Measurements from ENCODE around the gene LGALS7. TPM values are rescaled to one million over a fixed set of nuclear protein-coding genes. Genes with fewer than 3 reads are reported as not detected.

LGALS7 gene
- total RNA-seq, 1 experiment from 2014 or later: 1.9 TPM

GRCh38 chr19:38743394-38744297, 29.7 kb downstream of the LGALS7 start:
- H3K4me3 ChIP-seq (ENCODE audit: insufficient read depth, low read depth, low read length): no peak overlapping the region
- no peaks in the 10 kb centered on the region for H3K36me3 ChIP-seq (replicated peaks; ENCODE audit: control insufficient read depth, insufficient read depth, low read length)
- DNase-seq: peak; percentile 54
- no peaks in the 10 kb centered on the region for H3K27me3 ChIP-seq (ENCODE audit: control insufficient read depth, insufficient read depth, low read length)

GRCh38 chr19:38742906-38743305, 30.4 kb downstream of the LGALS7 start:
- Histone ChIP-seq H3K4me3 (ENCODE audit: insufficient read depth, low read depth, low read length) (no peak overlapping the region), H3K36me3 (replicated peaks; ENCODE audit: control insufficient read depth, insufficient read depth, low read length) (no peaks in the 10 kb centered on the region), H3K27me3 (ENCODE audit: control insufficient read depth, insufficient read depth, low read length) (no peaks in the 10 kb centered on the region)
- DNase-seq: peak; percentile 33

- Histone ChIP-seq H3K27me3 (ENCODE audit: control insufficient read depth, insufficient read depth, low read length) (peaks cover 4% of the 10 kb centered on the region), H3K4me3 (ENCODE audit: insufficient read depth, low read depth, low read length) (no peak overlapping the region), H3K36me3 (replicated peaks; ENCODE audit: control insufficient read depth, insufficient read depth, low read length) (no peaks in the 10 kb centered on the region)
- peak; percentile 22 for DNase-seq
Observed at GRCh38 chr19:38742296-38742695, 31.0 kb downstream of the LGALS7 start.

GRCh38 chr19:38741670-38742069, 31.6 kb downstream of the LGALS7 start:
- peak; percentile 25 for DNase-seq
- Histone ChIP-seq H3K36me3 (replicated peaks; ENCODE audit: control insufficient read depth, insufficient read depth, low read length) (no peaks in the 10 kb centered on the region), H3K4me3 (ENCODE audit: insufficient read depth, low read depth, low read length) (no peak overlapping the region), H3K27me3 (ENCODE audit: control insufficient read depth, insufficient read depth, low read length) (peaks cover 7% of the 10 kb centered on the region)

- no peak for DNase-seq
- Histone ChIP-seq H3K27me3 (ENCODE audit: control insufficient read depth, insufficient read depth, low read length) (peaks cover 9% of the 10 kb centered on the region), H3K4me3 (ENCODE audit: insufficient read depth, low read depth, low read length) (no peak overlapping the region), H3K36me3 (replicated peaks; ENCODE audit: control insufficient read depth, insufficient read depth, low read length) (no peaks in the 10 kb centered on the region)
Observed at GRCh38 chr19:38740932-38741331, 32.4 kb downstream of the LGALS7 start.

GRCh38 chr19:38740257-38740592, 33.1 kb downstream of the LGALS7 start:
- H3K36me3 ChIP-seq (replicated peaks; ENCODE audit: control insufficient read depth, insufficient read depth, low read length): no peaks in the 10 kb centered on the region
- DNase-seq: no peak
- no peak overlapping the region for H3K4me3 ChIP-seq (ENCODE audit: insufficient read depth, low read depth, low read length)
- peaks cover 9% of the 10 kb centered on the region for H3K27me3 ChIP-seq (ENCODE audit: control insufficient read depth, insufficient read depth, low read length)

- DNase-seq: peak; percentile 26
- Histone ChIP-seq H3K4me3 (ENCODE audit: insufficient read depth, low read depth, low read length) (no peak overlapping the region), H3K27me3 (ENCODE audit: control insufficient read depth, insufficient read depth, low read length) (peaks cover 9% of the 10 kb centered on the region), H3K36me3 (replicated peaks; ENCODE audit: control insufficient read depth, insufficient read depth, low read length) (no peaks in the 10 kb centered on the region)
Observed at GRCh38 chr19:38739440-38740256, 33.7 kb downstream of the LGALS7 start.

GRCh38 chr19:38737921-38738737, 35.2 kb downstream of the LGALS7 start:
- Histone ChIP-seq H3K36me3 (replicated peaks; ENCODE audit: control insufficient read depth, insufficient read depth, low read length) (no peaks in the 10 kb centered on the region), H3K4me3 (ENCODE audit: insufficient read depth, low read depth, low read length) (no peak overlapping the region), H3K27me3 (ENCODE audit: control insufficient read depth, insufficient read depth, low read length) (peaks cover 9% of the 10 kb centered on the region)
- DNase-seq: peak; percentile 54

- peak; percentile 63 for DNase-seq
- H3K4me3 ChIP-seq (ENCODE audit: insufficient read depth, low read depth, low read length): no peak overlapping the region
- peaks cover 9% of the 10 kb centered on the region for H3K27me3 ChIP-seq (ENCODE audit: control insufficient read depth, insufficient read depth, low read length)
- no peaks in the 10 kb centered on the region for H3K36me3 ChIP-seq (replicated peaks; ENCODE audit: control insufficient read depth, insufficient read depth, low read length)
Observed at GRCh38 chr19:38737281-38737865, 35.9 kb downstream of the LGALS7 start.

- peak; percentile 100 for DNase-seq
- H3K27me3 ChIP-seq (ENCODE audit: control insufficient read depth, insufficient read depth, low read length): peaks cover 9% of the 10 kb centered on the region
- peaks cover 2% of the 10 kb centered on the region for H3K36me3 ChIP-seq (replicated peaks; ENCODE audit: control insufficient read depth, insufficient read depth, low read length)
- peak overlapping the region; percentile 44 for H3K4me3 ChIP-seq (ENCODE audit: insufficient read depth, low read depth, low read length)
Observed at GRCh38 chr19:38736413-38737280, 36.7 kb downstream of the LGALS7 start.

- peak overlapping the region; percentile 44 for H3K4me3 ChIP-seq (ENCODE audit: insufficient read depth, low read depth, low read length)
- peaks cover 7% of the 10 kb centered on the region for H3K36me3 ChIP-seq (replicated peaks; ENCODE audit: control insufficient read depth, insufficient read depth, low read length)
- DNase-seq: peak; percentile 90
- peaks cover 9% of the 10 kb centered on the region for H3K27me3 ChIP-seq (ENCODE audit: control insufficient read depth, insufficient read depth, low read length)
Observed at GRCh38 chr19:38736036-38736412, 37.3 kb downstream of the LGALS7 start.

GRCh38 chr19:38735257-38735686, 38.0 kb downstream of the LGALS7 start:
- peaks cover 12% of the 10 kb centered on the region for H3K36me3 ChIP-seq (replicated peaks; ENCODE audit: control insufficient read depth, insufficient read depth, low read length)
- H3K4me3 ChIP-seq (ENCODE audit: insufficient read depth, low read depth, low read length): peak overlapping the region; percentile 49
- DNase-seq: peak; percentile 92
- H3K27me3 ChIP-seq (ENCODE audit: control insufficient read depth, insufficient read depth, low read length): peaks cover 9% of the 10 kb centered on the region

All from H7 (cell line).